GM12878 (cell line): ENCODE results near the gene ELMO2. TPM values are rescaled to one million over a fixed set of nuclear protein-coding genes. Genes with fewer than 3 reads are reported as not detected.

Experiments
- ATAC-seq: fragments of 200-7000 bp; cut with Tn5 transposase; 3 replicates; pipeline ENCODE4 v1.9.1; 2020; ENCODE audit warnings: mild to moderate bottlenecking, moderate library complexity
- BruUV-seq: library from RNA; stranded (reverse); fragments of 400-500 nt; replicated peaks from 2 replicates; lab custom pipeline; 2021; lab: Mats Ljungman, UMichigan
- CTCF ChIA-PET: fragments of 300-600 bp; sonication (Branson Sonifier 250); formaldehyde crosslinking; extraction: SDS; loops from one replicate; lab custom pipeline; 2021; ENCODE audit warnings: inconsistent platforms; lab: Yijun Ruan, JAX
- POLR2A ChIA-PET: fragments of 350-600 bp; formaldehyde crosslinking; extraction: SDS; loops from one replicate; lab custom pipeline; 2021; ENCODE audit warnings: inconsistent platforms; lab: Charles Lee
- RAD21 ChIA-PET: fragments of 300-600 bp; sonication (Branson Sonifier 250); formaldehyde crosslinking; loops from one replicate; lab custom pipeline; 2023; ENCODE audit warnings: antibody characterized with exemption; ENCODE audit not compliant: unreplicated experiment; lab: Charles Lee
- SMC1A ChIA-PET: fragments of 300-600 bp; sonication (Branson Sonifier 250); formaldehyde crosslinking; loops from one replicate; lab custom pipeline; 2023; ENCODE audit not compliant: unreplicated experiment, uncharacterized antibody; lab: Charles Lee
- DNase-seq: peaks from one replicate; pipeline ENCODE4 v3.0.0-alpha.2; 2011; ENCODE audit warnings: low read depth, low spot score
- FAIRE-seq: peaks from 3 replicates; lab custom pipeline; 2011; peaks lifted over from hg19 to GRCh38; lab: Jason Lieb, UNC
- H2AFZ ChIP-seq: 2 replicates; pipeline ENCODE4 v1.6.0; 2011; ENCODE audit warnings: low read depth, low read length, control low read depth; ENCODE audit not compliant: control insufficient read depth
- H3K27ac ChIP-seq: 2 replicates; pipeline ENCODE4 v1.5.1; 2011; ENCODE audit warnings: control low read depth; ENCODE audit not compliant: control insufficient read depth, insufficient read depth
- H3K27me3 ChIP-seq, 2 experiments: replicated peaks in 1 of 2; 2 replicates each; pipeline versions ENCODE4 v1.6.0 to v1.6.1; 2011; ENCODE audit warnings: low read length in 1 of 2; ENCODE audit not compliant: control insufficient read depth in 2 of 2, insufficient read depth in 2 of 2
- H3K36me3 ChIP-seq, 2 experiments: 2 replicates each; pipeline ENCODE4 v1.5.1; 2011; ENCODE audit warnings: low read length in 1 of 2; ENCODE audit not compliant: control insufficient read depth in 2 of 2, insufficient read depth in 2 of 2
- H3K4me1 ChIP-seq: 2 replicates; pipeline ENCODE4 v1.6.1; 2011; ENCODE audit warnings: mild to moderate bottlenecking, low read length, moderate library complexity, mixed read lengths; ENCODE audit not compliant: control insufficient read depth, insufficient read depth
- H3K4me2 ChIP-seq: 2 replicates; pipeline ENCODE4 v1.6.0; 2011; ENCODE audit warnings: control low read depth; ENCODE audit not compliant: control insufficient read depth, insufficient read depth
- H3K4me3 ChIP-seq: fragments of 200-600 bp; sonication (generic); 2 replicates; pipeline ENCODE4 v1.5.1; 2016
- H3K79me2 ChIP-seq: 2 replicates; pipeline ENCODE4 v1.6.0; 2011; ENCODE audit warnings: low read length; ENCODE audit not compliant: control insufficient read depth, insufficient read depth
- H3K9ac ChIP-seq: 2 replicates; pipeline ENCODE4 v1.8.0; 2011; ENCODE audit warnings: low read length, control low read depth, mixed read lengths; ENCODE audit not compliant: control insufficient read depth, insufficient read depth
- H3K9me3 ChIP-seq: replicated peaks from 3 replicates; pipeline ENCODE4 v1.5.1; 2011; ENCODE audit warnings: mild to moderate bottlenecking, low read length; ENCODE audit not compliant: control insufficient read depth, insufficient read depth
- H4K20me1 ChIP-seq: 2 replicates; pipeline ENCODE4 v1.6.0; 2011; ENCODE audit not compliant: control insufficient read depth, insufficient read depth
- ASH2L ChIP-seq: fragments of 300-600, 200-600 bp; sonication (generic); IDR thresholded peaks from 2 replicates; pipeline ENCODE4 v1.6.1; 2017; ENCODE audit warnings: low read depth, mild to moderate bottlenecking, borderline replicate concordance
- ATF7 ChIP-seq: fragments of 450-650 bp; IDR thresholded peaks from 2 replicates; pipeline ENCODE4 v1.6.1; 2016; ENCODE audit warnings: low read depth, mild to moderate bottlenecking
- GABPA ChIP-seq: IDR thresholded peaks from 2 replicates; pipeline ENCODE4 v1.6.1; 2014; ENCODE audit warnings: antibody characterized with exemption, low read depth, mild to moderate bottlenecking, inconsistent platforms
- JUND ChIP-seq: IDR thresholded peaks from 2 replicates; pipeline ENCODE4 v1.6.1; 2012; ENCODE audit warnings: low read depth, mild to moderate bottlenecking, low read length, improper control_type of control experiment, moderate library complexity
- MEF2A ChIP-seq: IDR thresholded peaks from 2 replicates; pipeline ENCODE4 v1.6.1; 2011; ENCODE audit warnings: low read depth, mild to moderate bottlenecking, low read length, moderate library complexity; ENCODE audit not compliant: insufficient read depth
- NFXL1 ChIP-seq: fragments of 450-650 bp; IDR thresholded peaks from 2 replicates; pipeline ENCODE4 v1.6.1; 2017; ENCODE audit warnings: antibody characterized with exemption, mild to moderate bottlenecking, borderline replicate concordance
- NKRF ChIP-seq: fragments of 450-650 bp; conservative IDR thresholded peaks from 2 replicates; pipeline ENCODE4 v1.6.1; 2017; ENCODE audit warnings: mild to moderate bottlenecking, moderate library complexity
- NR2F1 ChIP-seq: fragments of 450-650 bp; conservative IDR thresholded peaks from 2 replicates; pipeline ENCODE4 v1.6.1; 2017; ENCODE audit warnings: mild to moderate bottlenecking
- POLR2AphosphoS5 ChIP-seq: IDR thresholded peaks from 2 replicates; pipeline ENCODE4 v1.6.1; 2011; ENCODE audit warnings: mild to moderate bottlenecking, low read length, inconsistent platforms
- SUZ12 ChIP-seq: fragments of 200-600 bp; sonication (generic); IDR thresholded peaks from one replicate; pipeline ENCODE4 v1.6.1; 2018; ENCODE audit warnings: antibody characterized with exemption, mild to moderate bottlenecking; ENCODE audit not compliant: unreplicated experiment
- TAF1 ChIP-seq: IDR thresholded peaks from 2 replicates; pipeline ENCODE4 v1.6.1; 2011; ENCODE audit warnings: mild to moderate bottlenecking, low read depth, low read length, borderline replicate concordance
- USF1 ChIP-seq: IDR thresholded peaks from 2 replicates; pipeline ENCODE4 v1.6.1; 2011; ENCODE audit warnings: borderline replicate concordance, low read depth, mild to moderate bottlenecking, moderate library complexity, mixed read lengths, low read length; ENCODE audit not compliant: insufficient read depth; ENCODE audit errors: extremely low read length
- WGBS: methylation state at CpG from one replicate; pipeline ENCODE4 v1.1.6; 2016; ENCODE audit warnings: low lambda C conversion rate; ENCODE audit not compliant: insufficient replicate concordance, insufficient coverage; ENCODE audit errors: missing lambda C conversion rate; 5-methylcytosine and 5-hydroxymethylcytosine counted together
- in situ Hi-C: fragments of 300-500 bp; cut with MboI; formaldehyde crosslinking; loops from 9 replicates; pipeline ENCODE4 v1.14.3; 2018; ENCODE audit warnings: mixed read lengths
- intact Hi-C: fragments of 100-400 bp; cut with micrococcal nuclease; formaldehyde crosslinking; loops from one replicate; pipeline ENCODE4 v1.14.2; 2022; ENCODE audit not compliant: unreplicated experiment
- polyA plus RNA-seq, 11 experiments: library from polyadenylated mRNA; depleted of rRNA in 4 of 11; unstranded in 6 of 11; stranded (reverse) in 5 of 11; fragments of >200 nt; fragmentation: Nextera tagmentation in 4 of 11; fragmentation: Illumina TruSeq in 1 of 11; extraction: Ambion mirVana in 4 of 11; extraction: Trizol in 1 of 11; gene quantifications; 1 replicate in 1 of 11; 2 replicates in 10 of 11; pipeline versions ENCODE4 v1.2.1 to v1.2.3, GENCODE V29; 2011 to 2016; ENCODE audit warnings: inconsistent platforms in 2 of 11, missing spikeins in 2 of 11, low read depth in 1 of 11
- total RNA-seq, 4 experiments: library from RNA; depleted of rRNA in 3 of 4; stranded (reverse); fragments of >200 nt in 3 of 4; fragmentation: Illumina TruSeq in 1 of 4; extraction: Trizol in 1 of 4; gene quantifications; 2 replicates each; pipeline versions ENCODE4 v1.2.1 to v1.2.3, GENCODE V29; 2013 to 2021

Gene ELMO2
- total and polyA plus RNA-seq, 10 of the 15 experiments (the other 5 are each of a cell fraction or from before 2014, with no cell fraction given), result 14.2 to 40.2 (median 37.6) TPM

DNA sequence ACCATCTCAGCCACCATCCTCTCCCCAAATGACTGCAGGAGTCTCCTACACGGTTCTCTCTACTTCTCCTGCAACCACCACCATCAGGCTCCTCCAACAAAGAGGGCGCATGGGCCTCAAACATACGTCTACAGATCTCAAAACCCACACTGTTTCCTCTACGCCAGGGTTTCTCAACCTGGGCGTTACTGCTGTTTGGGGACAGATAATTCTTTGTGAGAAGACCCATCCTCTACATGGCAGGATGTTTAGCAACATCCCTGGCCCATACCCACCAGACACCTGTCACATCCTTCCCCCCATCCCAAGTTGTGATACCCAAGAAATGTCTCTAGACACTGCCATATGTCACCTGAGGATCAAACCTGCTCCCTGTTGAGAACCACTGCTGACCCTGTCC lies 45.0 kb downstream of the ELMO2 start:
- H3K9me3 ChIP-seq, result no peaks in the 10 kb centered on the region
- CTCF ChIA-PET, result interaction anchor here (1.3 kb wide), 1 partner anchor 11 kb away, joined by 4 read pairs; no protein-coding TSS in a partner anchor
- POLR2A ChIA-PET, result interaction anchor here (1.5 kb wide), 1 partner anchor 8 kb away, joined by 5 read pairs; no protein-coding TSS in a partner anchor
- WGBS, result 44% methylated on average over 5 of the region's 5 CpGs
- peak overlapping the region; percentile 92 for H3K4me2 ChIP-seq
- peaks cover 46% of the 10 kb centered on the region for H3K79me2 ChIP-seq
- H3K27me3 ChIP-seq, result no peaks in the 10 kb centered on the region
- FAIRE-seq, result no peak
- no peak overlapping the region for H2AFZ ChIP-seq
- intact Hi-C loops, result no loop called here
- SMC1A ChIA-PET, result no interaction called here
- no peak for DNase-seq
- H4K20me1 ChIP-seq, result no peaks in the 10 kb centered on the region
- in situ Hi-C loops, result loop anchor here (25.0 kb wide), 1 partner anchor 549 kb away; the partner anchor contains the start of gene UBE2C
- H3K9ac ChIP-seq, result no peak overlapping the region
- BruUV-seq, result no TSS peak
- peak; percentile 26 for TF ChIP-seq POLR2AphosphoS5
- no peak for TF ChIP-seq USF1
- ATAC-seq, result no peak
- RAD21 ChIA-PET, result interaction anchor here (3.4 kb wide), 1 partner anchor 45 kb away, joined by 21 read pairs; the partner anchor contains the start of gene ELMO2
- H3K36me3 ChIP-seq, result peaks cover 11 to 14% of the 10 kb centered on the region in 2 experiments
- H3K4me3 ChIP-seq, result peak overlapping the region; percentile 67; the same call in 1 of the 2 replicates
- no peak overlapping the region for H3K27ac ChIP-seq
- peaks cover 48% of the 10 kb centered on the region for H3K4me1 ChIP-seq

- BruUV-seq, result no TSS peak
- H3K79me2 ChIP-seq, result peaks cover 46% of the 10 kb centered on the region
- WGBS, result 3% methylated on average over 10 of the region's 10 CpGs
- no peaks in the 10 kb centered on the region for H3K27me3 ChIP-seq
- peak overlapping the region; percentile 90 for H3K4me2 ChIP-seq
- H3K4me1 ChIP-seq, result peaks cover 48% of the 10 kb centered on the region
- SMC1A ChIA-PET, result interaction anchor here (0.6 to 3.4 kb wide), 6 partner anchors 10 to 1349 kb away, joined by 3 to 20 read pairs (median 3); partner anchors contain the start of gene ELMO2
- intact Hi-C loops (loop anchor here (1.0 kb wide), 1 partner anchor 9 kb away; no protein-coding TSS in a partner anchor), in situ Hi-C loops (loop anchor here (25.0 kb wide), 1 partner anchor 547 kb away; the partner anchor contains the start of gene UBE2C)
- CTCF ChIA-PET, result interaction anchor here (0.7 to 2.3 kb wide), 6 partner anchors 10 to 47 kb away, joined by 3 to 16 read pairs (median 4); partner anchors contain the start of gene ELMO2
- H3K9me3 ChIP-seq, result no peaks in the 10 kb centered on the region
- peaks cover 8 to 12% of the 10 kb centered on the region in 2 experiments for H3K36me3 ChIP-seq
- POLR2A ChIA-PET, result interaction anchor here (1.3 to 2.8 kb wide), 2 partner anchors 9 to 47 kb away, joined by 4 to 17 read pairs; partner anchors contain the start of gene ELMO2
- H4K20me1 ChIP-seq, result no peaks in the 10 kb centered on the region
- no peak overlapping the region for H2AFZ ChIP-seq
- H3K27ac ChIP-seq, result peak overlapping the region; percentile 65
- DNase-seq, result peak; percentile 63
- peak; percentile 73 for ATAC-seq
- RAD21 ChIA-PET, result interaction anchor here (1.0 to 3.4 kb wide), 5 partner anchors 9 to 47 kb away, joined by 4 to 21 read pairs (median 4); partner anchors contain the start of gene ELMO2
- peak overlapping the region; percentile 30; the same call in 1 of the 2 replicates for H3K9ac ChIP-seq
- peak overlapping the region; percentile 41; the same call in 1 of the 2 replicates for H3K4me3 ChIP-seq
- peak; percentile 91 for FAIRE-seq
- no peak for TF ChIP-seq SUZ12
- peak; percentile 60; the same call in 1 of the 2 replicates for TF ChIP-seq ATF7
- TF ChIP-seq MEF2A, result 0 out of 2 replicates have a peak, but pooled peaks have one; percentile 34
- TF ChIP-seq TAF1, result 0 out of 2 replicates have a peak, but pooled peaks have one; percentile 22
- peak; percentile 90 for TF ChIP-seq JUND
- peak; percentile 55; the same call in 1 of the 2 replicates for TF ChIP-seq NR2F1
- TF ChIP-seq GABPA, result 0 out of 2 replicates have a peak, but pooled peaks have one; percentile 32
- no peak for TF ChIP-seq NKRF
- TF ChIP-seq ASH2L, result no peak
- TF ChIP-seq NFXL1, result no peak
These were observed 47.1 kb downstream of the ELMO2 start for GRCh38 chr20:46359233-46359751.
